IMR-90 (cell line): ENCODE measurements around the gene TRAT1. TPM values are rescaled to one million over a fixed set of nuclear protein-coding genes. Genes with fewer than 3 reads are reported as not detected.

Experiments used
- ATAC-seq: fragments of 200-7000 bp; cut with Tn5 transposase; 2 replicates; pipeline ENCODE4 v1.9.1; 2020; ENCODE audit warnings: low read depth, mild to moderate bottlenecking, moderate library complexity
- BruUV-seq: library from RNA; stranded (reverse); fragments of 400-500 nt; replicated peaks from 2 replicates; lab custom pipeline; 2021; lab: Mats Ljungman, UMichigan
- CTCF ChIA-PET: fragments of 300-600 bp; formaldehyde crosslinking; extraction: SDS; loops from one replicate; lab custom pipeline; 2021; ENCODE audit warnings: antibody characterized with exemption; lab: Yijun Ruan, JAX
- POLR2A ChIA-PET: fragments of 300-600 bp; sonication (Branson Sonifier 250); formaldehyde crosslinking; loops from one replicate; lab custom pipeline; 2022; ENCODE audit warnings: antibody characterized with exemption; ENCODE audit not compliant: unreplicated experiment; lab: Charles Lee
- DNase-seq: peaks from one replicate; pipeline ENCODE4 v3.0.0; 2013
- H2AFZ ChIP-seq: replicated peaks from 2 replicates; pipeline ENCODE3; 2013; ENCODE audit warnings: low read length, mild to moderate bottlenecking; ENCODE audit not compliant: poor library complexity
- H2AK5ac ChIP-seq: 2 replicates; pipeline ENCODE4 v1.6.1; 2013; ENCODE audit warnings: low read depth, low read length, inconsistent platforms
- H2AK9ac ChIP-seq: replicated peaks from 2 replicates; pipeline ENCODE3; 2013; ENCODE audit warnings: mild to moderate bottlenecking, low read depth, low read length, moderate library complexity; ENCODE audit not compliant: poor library complexity
- H2BK120ac ChIP-seq: 2 replicates; pipeline ENCODE4 v1.6.1; 2013; ENCODE audit warnings: low read depth, low read length, inconsistent platforms
- H2BK15ac ChIP-seq: 3 replicates; pipeline ENCODE4 v1.6.1; 2013; ENCODE audit warnings: low read depth, low read length, inconsistent platforms
- H2BK20ac ChIP-seq: 2 replicates; pipeline ENCODE4 v1.6.1; 2013; ENCODE audit warnings: low read depth, mild to moderate bottlenecking, inconsistent platforms, low read length, moderate library complexity
- H2BK5ac ChIP-seq: 2 replicates; pipeline ENCODE4 v1.6.1; 2013; ENCODE audit warnings: mild to moderate bottlenecking, low read depth, low read length, inconsistent platforms; ENCODE audit not compliant: poor library complexity, severe bottlenecking
- H3K14ac ChIP-seq: replicated peaks from 2 replicates; pipeline ENCODE4 v1.6.1; 2013; ENCODE audit warnings: low read depth, low read length, inconsistent platforms
- H3K18ac ChIP-seq: 2 replicates; pipeline ENCODE4 v1.6.1; 2013; ENCODE audit warnings: low read depth, low read length, control low read depth
- H3K23ac ChIP-seq: 2 replicates; pipeline ENCODE4 v1.6.1; 2013; ENCODE audit warnings: low read depth, low read length, inconsistent platforms
- H3K27ac ChIP-seq: 2 replicates; pipeline ENCODE4 v1.5.1; 2013; ENCODE audit warnings: mild to moderate bottlenecking, control low read depth, low read length; ENCODE audit not compliant: insufficient read depth
- H3K27me3 ChIP-seq: 2 replicates; pipeline ENCODE4 v1.6.1; 2013; ENCODE audit warnings: low read length; ENCODE audit not compliant: control insufficient read depth, insufficient read depth
- H3K36me3 ChIP-seq: 2 replicates; pipeline ENCODE4 v1.6.1; 2013; ENCODE audit warnings: low read length, mixed read lengths; ENCODE audit not compliant: control insufficient read depth, insufficient read depth
- H3K4ac ChIP-seq: 2 replicates; pipeline ENCODE4 v1.6.1; 2013; ENCODE audit warnings: low read depth, low read length, inconsistent platforms
- H3K4me1 ChIP-seq: 2 replicates; pipeline ENCODE4 v1.6.1; 2013; ENCODE audit warnings: low read length, mixed read lengths; ENCODE audit not compliant: control insufficient read depth, insufficient read depth
- H3K4me2 ChIP-seq: 2 replicates; pipeline ENCODE4 v1.6.1; 2013; ENCODE audit warnings: low read depth, mild to moderate bottlenecking, control low read depth, low read length, moderate library complexity
- H3K4me3 ChIP-seq: 2 replicates; pipeline ENCODE4 v1.5.1; 2013; ENCODE audit warnings: low read depth, mild to moderate bottlenecking, control low read depth, low read length, moderate library complexity; ENCODE audit not compliant: insufficient read depth
- H3K56ac ChIP-seq: 2 replicates; pipeline ENCODE4 v1.6.1; 2013; ENCODE audit warnings: low read length, inconsistent platforms; ENCODE audit not compliant: insufficient read depth; ENCODE audit errors: extremely low read depth
- H3K79me1 ChIP-seq, 2 experiments: 2 replicates each; pipeline ENCODE4 v1.6.1; 2013; ENCODE audit warnings: low read length in 2 of 2, inconsistent platforms in 1 of 2, low read depth in 1 of 2
- H3K9ac ChIP-seq: 2 replicates; pipeline ENCODE4 v1.6.1; 2013; ENCODE audit warnings: low read depth, low read length, control low read depth
- H3K9me1 ChIP-seq: 2 replicates; pipeline ENCODE4 v1.6.1; 2013; ENCODE audit warnings: low read length, inconsistent platforms; ENCODE audit not compliant: insufficient read depth
- H3K9me3 ChIP-seq: 2 replicates; pipeline ENCODE4 v1.6.1; 2013; ENCODE audit warnings: low read length; ENCODE audit not compliant: control insufficient read depth, insufficient read depth
- H4K20me1 ChIP-seq: 2 replicates; pipeline ENCODE4 v1.6.1; 2013; ENCODE audit warnings: low read length, inconsistent platforms; ENCODE audit not compliant: insufficient read depth
- H4K5ac ChIP-seq: 2 replicates; pipeline ENCODE4 v1.6.1; 2013; ENCODE audit warnings: mild to moderate bottlenecking, low read depth, low read length, control low read depth
- H4K8ac ChIP-seq, 2 experiments: 2 replicates each; pipeline ENCODE4 v1.6.1; 2013; ENCODE audit warnings: low read depth in 2 of 2, low read length in 2 of 2, control low read depth in 1 of 2, inconsistent platforms in 1 of 2
- H4K91ac ChIP-seq: 2 replicates; pipeline ENCODE4 v1.6.1; 2013; ENCODE audit warnings: low read depth, low read length, inconsistent platforms; ENCODE audit not compliant: insufficient read depth
- MAZ ChIP-seq: IDR thresholded peaks from 2 replicates; pipeline ENCODE4 v1.6.1; 2012; ENCODE audit warnings: low read depth, mild to moderate bottlenecking, low read length, improper control_type of control experiment, moderate library complexity, borderline replicate concordance
- SMC3 ChIP-seq: fragments of 150-350 bp; IDR thresholded peaks from 2 replicates; pipeline ENCODE4 v1.6.1; 2016; ENCODE audit warnings: low read depth, mild to moderate bottlenecking, antibody characterized with exemption, low read length, moderate library complexity
- WGBS, 2 experiments: methylation state at CpG; one replicate each; pipeline versions ENCODE4 v1.1.5 to v1.1.7; 2013; ENCODE audit warnings: missing lambda C conversion rate in 2 of 2; ENCODE audit not compliant: insufficient read length in 1 of 2; ENCODE audit errors: extremely low coverage in 2 of 2; 5-methylcytosine and 5-hydroxymethylcytosine counted together
- dilution Hi-C: fragments of 300-500 bp; cut with HindIII; formaldehyde crosslinking; loops from one replicate; pipeline ENCODE4 v1.14.3; 2018; ENCODE audit warnings: low sequenced_read_pairs; ENCODE audit not compliant: unreplicated experiment
- in situ Hi-C: fragments of 300-500 bp; cut with MboI; formaldehyde crosslinking; loops from 3 replicates; pipeline ENCODE4 v1.14.3; 2019; ENCODE audit warnings: low sequenced_read_pairs, inconsistent platforms, mixed read lengths
- intact Hi-C: fragments of 100-400 bp; cut with micrococcal nuclease; formaldehyde crosslinking; loops from 2 replicates; pipeline ENCODE4 v1.10.0; 2022
- polyA plus RNA-seq, 3 experiments: library from polyadenylated mRNA; depleted of rRNA; stranded (reverse); fragments of >200 nt; gene quantifications; 2 replicates each; pipeline ENCODE4 v1.2.3, GENCODE V29; 2012; ENCODE audit warnings: low replicate concordance in 1 of 3
- total RNA-seq: library from RNA; depleted of rRNA; stranded (reverse); fragments of >200 nt; gene quantifications from 2 replicates; pipeline ENCODE4 v1.2.3, GENCODE V29; 2012

The TRAT1 gene
- total and polyA plus RNA-seq, 2 of the 4 experiments (the other 2 are of a cell fraction) = not detected

GRCh38 chr3:108806316-108806715 is 16.3 kb upstream of the TRAT1 start:
- in situ Hi-C loops = no loop called here
- H3K9me1 ChIP-seq = no peaks in the 10 kb centered on the region
- CTCF ChIA-PET = no interaction called here
- no TSS peak for BruUV-seq
- no peak overlapping the region for H2BK120ac ChIP-seq
- H4K91ac ChIP-seq = no peak overlapping the region
- no peaks in the 10 kb centered on the region for H3K79me1 ChIP-seq
- H2BK15ac ChIP-seq = no peak overlapping the region
- no peak overlapping the region for H3K56ac ChIP-seq
- no peaks in the 10 kb centered on the region for H3K36me3 ChIP-seq
- H3K23ac ChIP-seq = no peak overlapping the region
- no CpG with 5 or more reads among the region's 4 CpGs for WGBS, 2 experiments
- no peak overlapping the region for H4K5ac ChIP-seq
- no peak overlapping the region for H3K18ac ChIP-seq
- dilution Hi-C loops = no loop called here
- no peak overlapping the region for H2AFZ ChIP-seq
- intact Hi-C loops = no loop called here
- no peak overlapping the region for H3K4me2 ChIP-seq
- no peak overlapping the region for H2AK5ac ChIP-seq
- no peak overlapping the region for H3K4me3 ChIP-seq
- no peak overlapping the region for H2BK20ac ChIP-seq
- POLR2A ChIA-PET = interaction anchor here (0.6 kb wide), 1 partner anchor 899 kb away, joined by 7 read pairs; no protein-coding TSS in a partner anchor
- H3K4ac ChIP-seq = no peak overlapping the region
- no peak overlapping the region for H2BK5ac ChIP-seq
- DNase-seq (no peak), ATAC-seq (no peak)
- H4K8ac ChIP-seq = no peak overlapping the region
- H3K14ac ChIP-seq = no peak overlapping the region
- H3K4me1 ChIP-seq = no peaks in the 10 kb centered on the region
- TF ChIP-seq SMC3 (no peak), MAZ (no peak)
- no peak overlapping the region for H3K9ac ChIP-seq
- H2AK9ac ChIP-seq = no peak overlapping the region
- no peak overlapping the region for H3K27ac ChIP-seq
- H3K27me3 ChIP-seq = no peaks in the 10 kb centered on the region
- no peaks in the 10 kb centered on the region for H3K9me3 ChIP-seq
- H4K20me1 ChIP-seq = no peaks in the 10 kb centered on the region
